RWPE1 (cell line): Measurements from ENCODE around the gene SLC6A6.

Source experiments
- CTCF ChIA-PET: fragments of 350-600 bp; sonication (Branson Sonifier 250); formaldehyde crosslinking; extraction: SDS; loops from one replicate; lab custom pipeline; 2021; lab: Yijun Ruan, JAX
- POLR2A ChIA-PET: fragments of 400-600 bp; formaldehyde crosslinking; extraction: SDS; loops from one replicate; lab custom pipeline; 2020; ENCODE audit warnings: antibody characterized with exemption; ENCODE audit not compliant: low non-redundant PET; lab: Yijun Ruan, JAX
- DNase-seq: peaks from one replicate; pipeline ENCODE4 v3.0.0; 2012; ENCODE audit warnings: low spot score
- H3K27ac ChIP-seq: fragments of 450-650 bp; 2 replicates; pipeline ENCODE4 v1.5.1; 2017
- TF ChIP-seq, protein P1 (sequence below): fragments of 450-650 bp; conservative IDR thresholded peaks from 2 replicates; pipeline ENCODE4 v1.5.1; 2017; ENCODE audit warnings: low read depth, mild to moderate bottlenecking

SLC6A6 gene

DNA sequence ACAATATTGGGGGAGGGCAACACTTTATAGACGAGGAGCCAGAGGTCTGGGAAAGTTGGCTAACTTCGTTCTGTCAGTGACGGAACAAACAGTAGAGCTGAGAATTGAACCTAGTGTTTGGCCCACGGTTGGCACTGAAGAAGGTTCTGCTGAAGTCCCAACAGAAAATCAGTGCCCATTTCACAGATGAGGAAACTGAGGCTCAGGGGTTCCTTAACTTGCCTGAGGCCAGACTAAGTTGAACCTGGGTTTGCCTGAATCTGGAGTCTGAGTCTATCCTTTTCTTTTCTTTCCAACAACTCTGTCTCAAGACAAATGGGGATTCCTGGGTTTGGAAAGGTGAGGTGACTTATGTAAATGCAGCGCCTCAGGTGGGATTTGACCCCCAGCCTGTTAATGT, 55.1 kb downstream of the SLC6A6 start:
- CTCF ChIA-PET: no interaction called here
- TF ChIP-seq, protein P1, sequence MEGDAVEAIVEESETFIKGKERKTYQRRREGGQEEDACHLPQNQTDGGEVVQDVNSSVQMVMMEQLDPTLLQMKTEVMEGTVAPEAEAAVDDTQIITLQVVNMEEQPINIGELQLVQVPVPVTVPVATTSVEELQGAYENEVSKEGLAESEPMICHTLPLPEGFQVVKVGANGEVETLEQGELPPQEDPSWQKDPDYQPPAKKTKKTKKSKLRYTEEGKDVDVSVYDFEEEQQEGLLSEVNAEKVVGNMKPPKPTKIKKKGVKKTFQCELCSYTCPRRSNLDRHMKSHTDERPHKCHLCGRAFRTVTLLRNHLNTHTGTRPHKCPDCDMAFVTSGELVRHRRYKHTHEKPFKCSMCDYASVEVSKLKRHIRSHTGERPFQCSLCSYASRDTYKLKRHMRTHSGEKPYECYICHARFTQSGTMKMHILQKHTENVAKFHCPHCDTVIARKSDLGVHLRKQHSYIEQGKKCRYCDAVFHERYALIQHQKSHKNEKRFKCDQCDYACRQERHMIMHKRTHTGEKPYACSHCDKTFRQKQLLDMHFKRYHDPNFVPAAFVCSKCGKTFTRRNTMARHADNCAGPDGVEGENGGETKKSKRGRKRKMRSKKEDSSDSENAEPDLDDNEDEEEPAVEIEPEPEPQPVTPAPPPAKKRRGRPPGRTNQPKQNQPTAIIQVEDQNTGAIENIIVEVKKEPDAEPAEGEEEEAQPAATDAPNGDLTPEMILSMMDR: no peak

DNA sequence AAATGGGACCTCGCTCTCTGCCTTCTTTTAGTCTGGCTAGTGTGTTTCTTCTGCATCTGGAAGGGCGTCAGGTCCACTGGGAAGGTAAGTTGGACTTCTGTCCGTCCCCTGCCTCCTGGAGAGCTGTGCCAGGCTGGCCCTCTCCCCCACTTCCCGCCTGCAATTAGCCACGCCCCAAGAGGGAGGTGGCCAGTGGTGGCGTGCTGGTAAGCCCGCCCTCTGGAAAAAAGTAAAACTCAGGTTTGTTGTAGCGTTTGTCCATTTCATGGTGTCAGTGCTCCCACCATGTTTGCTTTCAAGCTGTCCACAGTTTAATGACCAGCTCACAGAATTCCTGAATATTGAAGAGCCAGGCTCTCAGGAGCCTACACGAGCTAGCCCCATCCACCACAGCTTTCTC, 55.6 kb downstream of the SLC6A6 start:
- TF ChIP-seq, protein P1: no peak
- CTCF ChIA-PET: interaction anchor here (1.1 kb wide), 1 partner anchor 10 kb away, joined by 3 read pairs; no protein-coding TSS in a partner anchor
- POLR2A ChIA-PET: no interaction called here
- no peak for DNase-seq
- peak overlapping the region; percentile 5 for H3K27ac ChIP-seq

More for the DNA sequence above, 55.1 kb downstream of the SLC6A6 start:
- H3K27ac ChIP-seq: peak overlapping the region; percentile 5; the same call in 1 of the 2 replicates
- POLR2A ChIA-PET: no interaction called here
- no peak for DNase-seq

DNA sequence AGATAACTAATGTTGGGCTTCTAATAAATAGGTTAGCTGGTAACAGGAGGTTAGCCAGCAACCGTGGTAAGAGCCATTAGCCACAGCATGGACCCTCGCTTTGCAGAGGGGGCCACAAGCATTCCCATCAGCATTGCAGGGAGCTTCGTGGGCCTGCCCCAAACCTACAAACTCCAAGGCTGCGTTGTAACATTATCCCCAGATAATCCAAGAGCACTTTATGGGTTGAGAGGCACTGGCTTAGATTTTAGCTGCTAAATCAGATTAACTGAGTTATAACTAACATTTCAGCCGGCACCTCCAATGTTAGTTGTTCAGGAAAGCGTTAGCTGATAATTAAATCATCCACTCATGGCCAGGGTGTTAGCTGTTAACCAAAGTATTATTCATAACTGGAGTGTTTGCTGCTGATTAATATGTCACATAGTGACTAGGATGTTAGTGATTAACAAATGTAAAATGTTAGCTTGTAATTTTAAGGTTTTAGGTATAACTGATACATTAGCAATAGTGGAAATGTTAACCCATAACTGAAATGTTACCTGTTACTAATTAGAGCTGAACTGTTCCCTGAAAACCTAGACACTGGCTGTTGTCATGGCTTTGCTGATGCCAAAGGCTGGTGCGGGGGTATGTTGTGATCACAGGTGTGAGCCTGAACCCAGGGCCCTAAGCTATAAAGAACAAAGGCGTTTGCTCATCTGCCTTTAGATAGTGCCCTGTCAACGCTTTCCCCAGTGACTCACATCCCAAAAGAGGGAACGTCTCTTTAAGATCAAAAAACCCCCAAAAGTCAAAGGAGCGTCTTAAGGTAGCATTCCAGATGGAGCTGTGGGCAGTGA, 56.2 kb downstream of the SLC6A6 start:
- peak overlapping the region; percentile 5; the same call in 1 of the 2 replicates for H3K27ac ChIP-seq
- ChIA-PET POLR2A (no interaction called here), CTCF (interaction anchor here (0.6 to 1.1 kb wide), 3 partner anchors 9 to 224 kb away, joined by 3 to 4 read pairs (median 3); no protein-coding TSS in a partner anchor)
- TF ChIP-seq, protein P1: no peak
- DNase-seq: no peak

DNA sequence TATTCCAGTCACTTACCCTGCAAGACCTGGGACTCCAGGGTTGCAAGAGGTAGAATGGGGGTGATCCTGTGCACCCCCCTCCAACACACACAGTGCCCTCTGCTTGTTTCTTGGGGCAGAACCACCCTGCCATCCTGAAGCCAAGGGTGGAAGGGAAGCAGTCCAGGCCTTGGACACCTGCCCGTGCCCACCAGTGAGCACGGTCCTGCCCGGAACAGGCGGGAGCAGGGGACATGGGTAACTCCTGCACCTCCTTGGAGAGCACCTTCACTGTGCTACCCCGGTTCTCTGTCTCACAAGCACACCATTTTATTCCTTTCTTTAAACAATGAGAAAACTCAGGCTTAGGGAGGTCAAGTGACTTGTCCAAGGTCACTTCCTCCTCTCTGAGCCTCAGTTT, 57.0 kb downstream of the SLC6A6 start:
- TF ChIP-seq, protein P1: no peak
- DNase-seq: no peak
- ChIA-PET POLR2A (no interaction called here), CTCF (no interaction called here)
- no peak overlapping the region for H3K27ac ChIP-seq

DNA sequence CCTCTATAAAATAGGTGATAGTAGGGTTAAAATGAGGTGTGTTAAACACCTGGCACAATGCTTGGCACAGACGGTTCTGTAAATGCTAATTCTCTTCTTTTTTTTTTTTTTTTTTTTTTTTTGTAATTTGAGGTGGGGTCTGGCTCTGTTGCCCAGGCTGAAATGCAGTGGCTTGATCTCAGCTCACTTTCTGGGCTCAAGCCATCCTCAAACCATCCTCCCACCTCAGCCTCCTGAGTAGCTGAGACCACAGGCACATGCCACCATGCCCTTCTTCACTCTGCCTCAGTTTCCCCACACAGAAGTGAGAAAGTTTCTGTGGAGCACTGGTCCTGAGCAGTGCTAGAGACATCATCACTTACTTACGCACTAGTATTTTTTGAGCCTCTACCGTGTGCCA, 57.4 kb downstream of the SLC6A6 start:
- TF ChIP-seq, protein P1: no peak
- H3K27ac ChIP-seq: no peak overlapping the region
- no peak for DNase-seq
- POLR2A ChIA-PET: no interaction called here
- CTCF ChIA-PET: interaction anchor here (1.5 kb wide), 1 partner anchor 256 kb away, joined by 4 read pairs; no protein-coding TSS in a partner anchor

DNA sequence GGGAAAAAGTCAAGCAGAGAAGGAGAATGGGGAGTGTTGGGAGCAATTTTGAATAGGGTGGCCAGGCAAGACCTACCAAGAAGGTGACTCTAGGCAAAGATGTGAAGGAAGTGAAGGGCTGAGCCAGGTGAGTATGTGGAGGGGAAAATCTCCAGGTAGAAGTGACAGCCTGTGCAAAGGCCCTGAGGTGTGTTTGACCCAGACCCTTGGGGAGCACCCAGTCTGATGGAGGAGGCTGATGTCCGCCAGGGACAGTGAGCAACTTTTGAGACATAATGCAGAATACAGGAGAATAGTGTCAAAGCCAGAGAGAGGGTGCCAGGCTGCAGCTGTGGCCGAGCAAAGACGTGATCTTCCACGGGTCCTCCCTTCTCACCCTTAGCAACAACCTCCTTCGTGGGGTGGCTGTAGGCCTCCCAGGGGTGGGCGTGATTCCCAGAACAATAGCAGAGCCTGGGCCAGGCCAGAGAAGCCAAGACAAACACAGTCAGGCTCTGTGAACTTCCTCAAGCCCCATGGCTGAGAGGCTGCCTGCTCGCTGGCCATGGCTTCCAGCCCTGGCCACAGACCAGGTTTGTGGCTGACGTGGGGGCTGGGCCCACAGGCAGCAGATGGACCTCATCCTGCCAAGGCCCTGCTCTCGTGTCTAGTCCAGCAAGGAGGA, 58.1 kb downstream of the SLC6A6 start:
- CTCF ChIA-PET: interaction anchor here (0.7 to 1.5 kb wide), 2 partner anchors 91 to 257 kb away, joined by 3 to 4 read pairs; no protein-coding TSS in a partner anchor
- H3K27ac ChIP-seq: peak overlapping the region; percentile 48
- POLR2A ChIA-PET: no interaction called here
- DNase-seq: no peak
- TF ChIP-seq, protein P1: no peak
